Measurements from ENCODE around the gene DNAJC11. TPM values are rescaled to one million over a fixed set of nuclear protein-coding genes. Genes with fewer than 3 reads are reported as not detected.

Gene DNAJC11
- total RNA-seq, 4 donors from 2014 or later = 28.2 to 45.5 (median 35.9) TPM

GRCh38 chr1:6592865-6593593, 108.6 kb downstream of the DNAJC11 start:
- no peak for DNase-seq
- H3K36me3 ChIP-seq = peaks cover 56 to 78% of the 10 kb centered on the region in 2 donors
- intact Hi-C loops (cut with DNase I) = no loop called here
- no peak overlapping the region for H3K4me3 ChIP-seq (replicated peaks in 1 of 3)
- H3K27ac ChIP-seq = no peak overlapping the region
- no peaks in the 10 kb centered on the region for H3K9me3 ChIP-seq
- peaks cover 4 to 15% of the 10 kb centered on the region in 2 donors for H3K4me1 ChIP-seq
- no peaks in the 10 kb centered on the region for H3K27me3 ChIP-seq
- WGBS, 2 donors = 93 to 96% methylated on average over 26 to 38 of the region's 38 CpGs
- TF ChIP-seq POLR2A (IDR thresholded peaks at IDR 0.05) (no peak), CTCF (IDR thresholded peaks at IDR 0.05) (no peak)

GRCh38 chr1:6592441-6592840, 109.2 kb downstream of the DNAJC11 start:
- H3K4me1 ChIP-seq = peaks cover 3 to 15% of the 10 kb centered on the region in 2 donors
- intact Hi-C loops (cut with DNase I) = no loop called here
- TF ChIP-seq POLR2A (IDR thresholded peaks at IDR 0.05) (no peak), CTCF (IDR thresholded peaks at IDR 0.05) (no peak)
- H3K27ac ChIP-seq = no peak overlapping the region
- H3K4me3 ChIP-seq (replicated peaks in 1 of 3) = no peak overlapping the region
- H3K9me3 ChIP-seq = no peaks in the 10 kb centered on the region
- 62 to 96% methylated on average over 3 to 5 of the region's 5 CpGs for WGBS, 2 donors
- no peak for DNase-seq
- no peaks in the 10 kb centered on the region for H3K27me3 ChIP-seq
- peaks cover 54 to 74% of the 10 kb centered on the region in 2 donors for H3K36me3 ChIP-seq

GRCh38 chr1:6591644-6592043, 110.0 kb downstream of the DNAJC11 start:
- H3K4me3 ChIP-seq (replicated peaks in 1 of 3) = no peak overlapping the region
- no peak for DNase-seq
- H3K9me3 ChIP-seq = no peaks in the 10 kb centered on the region
- H3K36me3 ChIP-seq = peaks cover 50 to 66% of the 10 kb centered on the region in 2 donors
- intact Hi-C loops (cut with DNase I) = no loop called here
- no peak overlapping the region for H3K27ac ChIP-seq
- no peaks in the 10 kb centered on the region for H3K27me3 ChIP-seq
- H3K4me1 ChIP-seq = peaks cover 10 to 17% of the 10 kb centered on the region in 2 donors
- TF ChIP-seq CTCF (IDR thresholded peaks at IDR 0.05) (no peak), POLR2A (IDR thresholded peaks at IDR 0.05) (no peak)
- 83 to 87% methylated on average over 6 of the region's 6 CpGs for WGBS, 2 donors

GRCh38 chr1:6591222-6591621, 110.4 kb downstream of the DNAJC11 start:
- Histone ChIP-seq H3K9me3 (no peaks in the 10 kb centered on the region), H3K4me3 (replicated peaks in 1 of 3) (no peak overlapping the region), H3K36me3 (peaks cover 48 to 64% of the 10 kb centered on the region in 2 donors), H3K27ac (no peak overlapping the region), H3K4me1 (peaks cover 10 to 18% of the 10 kb centered on the region in 2 donors), H3K27me3 (no peaks in the 10 kb centered on the region)
- no peak for TF ChIP-seq CTCF (IDR thresholded peaks at IDR 0.05)
- no peak for TF ChIP-seq POLR2A (IDR thresholded peaks at IDR 0.05)
- DNase-seq = no peak
- 88 to 91% methylated on average over 8 to 13 of the region's 13 CpGs for WGBS, 2 donors
- intact Hi-C loops (cut with DNase I) = no loop called here

- intact Hi-C loops (cut with DNase I) = no loop called here
- WGBS, 2 donors = 81 to 95% methylated on average over 3 to 7 of the region's 7 CpGs
- DNase-seq = no peak
- Histone ChIP-seq H3K9me3 (no peaks in the 10 kb centered on the region), H3K27me3 (no peaks in the 10 kb centered on the region), H3K36me3 (peaks cover 45 to 54% of the 10 kb centered on the region in 2 donors), H3K27ac (no peak overlapping the region), H3K4me1 (peaks cover 20 to 24% of the 10 kb centered on the region in 2 donors), H3K4me3 (replicated peaks in 1 of 3) (no peak overlapping the region)
- no peak for TF ChIP-seq POLR2A (IDR thresholded peaks at IDR 0.05)
- no peak for TF ChIP-seq CTCF (IDR thresholded peaks at IDR 0.05)
These were observed 111.6 kb downstream of the DNAJC11 start for GRCh38 chr1:6590046-6590445.
